Astrocyte of the spinal cord (primary cell): Measurements from ENCODE around the gene LIPT1.
"Not testable (repeated sequence)": the region's sequence is repeated elsewhere in the genome, so short reads cannot be mapped to it uniquely, and the experiment has no call there.

Experiments
- DNase-seq: peaks from one replicate; pipeline ENCODE4 v3.0.0; 2011; ENCODE audit warnings: low read depth, low spot score
- H3K4me3 ChIP-seq: 2 replicates; pipeline ENCODE4 v1.5.1; 2011; ENCODE audit warnings: low read depth, mild to moderate bottlenecking, low read length, moderate library complexity
- CTCF ChIP-seq: IDR thresholded peaks from 2 replicates; pipeline ENCODE4 v1.5.1; 2012; ENCODE audit warnings: low read depth, mild to moderate bottlenecking, low read length, inconsistent platforms
- in situ Hi-C: cut with HindIII; loops from 2 replicates; pipeline ENCODE4 v1.10.0; 2017; ENCODE audit warnings: low sequenced_read_pairs

LIPT1 gene

DNA sequence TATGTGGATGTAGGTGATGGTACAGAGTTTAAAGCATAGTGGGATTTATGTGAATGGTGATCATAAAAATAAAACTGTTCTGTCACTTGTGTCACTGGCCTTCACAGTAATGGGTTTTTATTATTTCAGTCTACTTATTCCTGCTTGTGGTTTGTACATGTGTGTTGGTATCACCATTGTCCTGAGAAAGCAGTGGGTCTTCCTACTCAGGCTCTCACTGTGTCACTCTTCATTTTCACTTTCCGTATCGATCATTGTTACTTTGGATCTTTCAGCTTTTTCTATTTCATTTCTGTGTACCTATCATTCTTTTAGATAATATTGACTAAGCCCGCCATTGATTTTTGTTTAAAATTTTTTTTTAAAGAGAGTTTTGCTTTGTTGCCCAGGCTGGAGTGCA is 33.6 kb downstream of the LIPT1 start:
- in situ Hi-C loops, result no loop called here
- no peak for TF ChIP-seq CTCF

GRCh38 chr2:99190548-99190947 is 35.8 kb downstream of the LIPT1 start:
- H3K4me3 ChIP-seq, result no peak overlapping the region
- in situ Hi-C loops, result no loop called here
- TF ChIP-seq CTCF, result peak; percentile 16
- DNase-seq, result no peak

More for the DNA sequence above, 33.6 kb downstream of the LIPT1 start:
- H3K4me3 ChIP-seq, result no peak overlapping the region
- no peak for DNase-seq

- in situ Hi-C loops, H3K4me3 ChIP-seq, DNase-seq: not testable (repeated sequence)
These were observed 37.6 kb downstream of the LIPT1 start for GRCh38 chr2:99192364-99192763.

DNA sequence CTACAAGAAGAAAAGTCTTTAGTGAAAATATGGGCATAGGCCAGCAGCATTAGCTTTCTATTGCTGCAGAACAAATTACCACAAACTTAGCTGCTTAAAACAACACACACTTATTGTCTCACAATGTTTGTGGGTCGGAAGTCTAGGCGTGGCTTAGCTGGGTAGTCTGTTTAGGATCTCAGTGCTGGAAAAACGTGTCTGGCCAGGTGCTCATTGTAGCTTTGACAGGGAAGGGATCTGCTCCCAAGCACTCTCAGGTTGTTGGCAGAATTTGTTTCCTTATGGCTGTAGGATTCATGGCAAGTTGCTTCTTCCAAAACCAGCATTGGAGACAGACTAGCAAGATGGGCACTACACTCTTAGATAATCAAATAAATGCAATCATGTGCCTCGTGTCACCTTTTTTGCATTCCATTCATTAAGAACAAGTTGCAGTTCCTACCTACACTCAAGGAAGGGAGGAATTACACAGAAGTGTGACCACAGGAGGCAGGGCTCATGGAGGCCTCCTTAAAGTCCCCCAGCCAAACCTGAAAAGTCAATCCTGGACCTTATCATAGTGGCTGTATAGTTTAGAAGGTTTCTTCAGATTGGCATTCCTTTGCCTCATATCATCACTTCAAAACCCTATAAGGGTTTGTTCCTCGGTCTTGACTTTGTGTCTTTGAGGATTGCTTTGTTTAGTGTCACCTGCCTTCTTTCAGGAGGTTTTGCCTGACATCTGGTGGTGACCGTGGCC is 43.5 kb downstream of the LIPT1 start:
- TF ChIP-seq CTCF, result no peak
- no peak for DNase-seq
- H3K4me3 ChIP-seq, result no peak overlapping the region
- in situ Hi-C loops, result no loop called here

GRCh38 chr2:99200076-99200800 is 45.5 kb downstream of the LIPT1 start:
- no peak overlapping the region for H3K4me3 ChIP-seq
- no peak for DNase-seq
- TF ChIP-seq CTCF, result no peak
- in situ Hi-C loops, result no loop called here

DNA sequence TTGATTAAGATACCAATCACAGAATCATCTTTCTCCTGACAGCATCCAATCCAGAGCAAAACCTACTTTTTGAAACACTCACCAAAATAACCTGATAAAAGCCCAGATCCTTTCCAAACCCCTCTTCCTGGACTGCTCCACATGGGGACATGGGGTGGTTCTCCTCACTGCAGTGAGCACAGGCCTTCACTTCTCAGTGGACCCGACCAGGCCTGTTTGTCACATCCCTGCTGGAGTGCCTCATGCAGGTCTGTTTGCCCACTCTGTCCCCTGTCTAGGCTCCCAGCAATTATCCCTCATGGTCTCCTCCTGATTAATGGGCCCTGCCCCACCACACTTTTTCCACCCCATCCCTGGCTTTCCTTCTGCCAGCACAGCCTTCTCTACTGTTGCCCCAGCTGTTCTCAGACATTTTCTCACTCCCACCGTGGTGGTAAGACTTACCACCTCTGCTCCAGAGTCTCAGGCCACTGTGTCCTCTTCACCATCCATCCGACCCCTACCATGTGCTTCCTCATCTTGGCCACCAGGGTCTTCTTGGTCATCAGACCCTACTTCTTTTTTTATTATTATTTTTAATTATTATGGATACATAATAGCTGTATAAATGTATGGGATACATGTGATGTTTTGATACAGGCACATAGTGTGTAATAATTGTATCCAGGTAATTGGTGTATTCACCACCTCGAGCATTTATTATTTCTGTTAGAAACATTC is 47.4 kb downstream of the LIPT1 start:
- no peak overlapping the region for H3K4me3 ChIP-seq
- DNase-seq, result no peak
- TF ChIP-seq CTCF, result peak; percentile 17
- in situ Hi-C loops, result no loop called here
